GM12865 (cell line): ENCODE measurements around the gene RBM15.

Experiments
- DNase-seq: peaks from one replicate; pipeline ENCODE4 v3.0.0; 2010; ENCODE audit warnings: low read depth
- H3K4me3 ChIP-seq: 2 replicates; pipeline ENCODE4 v1.5.1; 2011; ENCODE audit warnings: mild to moderate bottlenecking, low read depth, low read length, control low read depth
- TF ChIP-seq, protein P1 (sequence below): IDR thresholded peaks from 2 replicates; pipeline ENCODE4 v1.5.1; 2011; ENCODE audit warnings: low read length, control low read depth, low read depth, inconsistent platforms; ENCODE audit not compliant: insufficient read depth; ENCODE audit errors: missing control alignments

RBM15 gene

GRCh38 chr1:110300412-110301085, 38.6 kb upstream of the RBM15 start:
- no peak overlapping the region for H3K4me3 ChIP-seq
- TF ChIP-seq, protein P1, sequence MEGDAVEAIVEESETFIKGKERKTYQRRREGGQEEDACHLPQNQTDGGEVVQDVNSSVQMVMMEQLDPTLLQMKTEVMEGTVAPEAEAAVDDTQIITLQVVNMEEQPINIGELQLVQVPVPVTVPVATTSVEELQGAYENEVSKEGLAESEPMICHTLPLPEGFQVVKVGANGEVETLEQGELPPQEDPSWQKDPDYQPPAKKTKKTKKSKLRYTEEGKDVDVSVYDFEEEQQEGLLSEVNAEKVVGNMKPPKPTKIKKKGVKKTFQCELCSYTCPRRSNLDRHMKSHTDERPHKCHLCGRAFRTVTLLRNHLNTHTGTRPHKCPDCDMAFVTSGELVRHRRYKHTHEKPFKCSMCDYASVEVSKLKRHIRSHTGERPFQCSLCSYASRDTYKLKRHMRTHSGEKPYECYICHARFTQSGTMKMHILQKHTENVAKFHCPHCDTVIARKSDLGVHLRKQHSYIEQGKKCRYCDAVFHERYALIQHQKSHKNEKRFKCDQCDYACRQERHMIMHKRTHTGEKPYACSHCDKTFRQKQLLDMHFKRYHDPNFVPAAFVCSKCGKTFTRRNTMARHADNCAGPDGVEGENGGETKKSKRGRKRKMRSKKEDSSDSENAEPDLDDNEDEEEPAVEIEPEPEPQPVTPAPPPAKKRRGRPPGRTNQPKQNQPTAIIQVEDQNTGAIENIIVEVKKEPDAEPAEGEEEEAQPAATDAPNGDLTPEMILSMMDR: no peak
- no peak for DNase-seq

GRCh38 chr1:110302836-110303235, 36.3 kb upstream of the RBM15 start:
- TF ChIP-seq, protein P1: no peak

DNA sequence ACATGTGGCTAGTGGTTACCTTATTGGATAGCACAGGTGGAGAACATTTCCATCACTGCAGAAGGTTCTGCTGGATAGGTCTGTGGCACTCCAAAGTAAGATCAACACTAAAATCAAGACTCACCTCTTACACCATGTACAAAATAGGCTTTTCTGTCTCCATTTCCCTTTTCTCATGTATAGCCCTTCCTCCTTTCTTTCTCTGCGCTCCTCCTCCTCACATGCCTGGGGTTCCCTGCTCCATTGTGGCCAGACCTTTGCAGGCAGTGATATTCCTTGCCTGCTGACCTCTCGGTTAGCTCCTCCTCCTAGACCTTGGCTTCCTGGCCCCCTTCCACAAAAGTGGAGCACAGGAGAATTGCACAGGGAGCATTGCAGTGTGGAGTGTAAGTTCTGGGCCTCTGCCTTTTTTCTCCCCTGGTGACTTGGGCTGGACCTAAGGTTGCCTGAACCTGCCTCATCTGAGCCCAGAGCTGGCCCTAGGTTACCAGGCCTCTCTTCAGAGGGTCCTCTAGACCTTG, 33.2 kb upstream of the RBM15 start:
- TF ChIP-seq, protein P1: no peak
- no peak for DNase-seq

More at GRCh38 chr1:110302836-110303235, 36.3 kb upstream of the RBM15 start:
- no peak for DNase-seq
- no peak overlapping the region for H3K4me3 ChIP-seq

DNA sequence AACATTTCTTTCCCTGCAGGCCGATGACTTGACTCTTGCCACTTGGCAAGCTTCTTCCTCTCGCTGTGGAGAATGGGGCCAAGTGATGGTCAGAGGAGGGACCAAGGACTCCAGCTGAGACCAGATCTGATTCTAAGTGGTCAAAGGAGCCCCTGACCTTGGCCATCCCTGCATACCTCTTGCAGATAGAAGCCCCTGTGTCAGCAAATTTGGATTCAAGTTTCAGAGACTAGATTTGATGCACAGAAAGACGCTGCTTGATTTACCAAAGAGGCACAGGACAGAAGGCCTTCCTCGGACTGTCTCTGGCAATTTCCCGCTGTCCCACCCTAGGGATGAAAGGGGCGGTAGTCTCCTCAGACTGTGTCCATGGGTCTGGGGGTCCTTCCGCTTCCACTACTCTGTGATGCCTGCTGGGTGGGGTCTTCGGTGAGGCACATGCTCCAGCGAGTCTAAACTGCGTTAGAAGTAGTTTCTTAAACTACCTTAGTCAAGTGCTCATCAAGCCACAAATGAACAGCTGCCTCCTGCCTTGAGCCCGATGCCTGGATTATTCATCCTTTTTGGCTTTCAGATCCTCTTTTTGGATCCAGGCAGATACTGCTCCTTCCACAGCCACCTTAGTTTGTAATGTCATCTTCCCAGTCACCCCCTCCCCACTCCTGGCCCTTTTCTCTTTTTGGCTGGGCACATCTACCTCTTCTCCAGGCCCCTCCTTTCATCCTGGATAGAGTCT, 31.8 kb upstream of the RBM15 start:
- DNase-seq: no peak
- no peak overlapping the region for H3K4me3 ChIP-seq
- TF ChIP-seq, protein P1: no peak

More for the DNA sequence above, 33.2 kb upstream of the RBM15 start:
- no peak overlapping the region for H3K4me3 ChIP-seq

GRCh38 chr1:110308247-110308646, 30.9 kb upstream of the RBM15 start:
- TF ChIP-seq, protein P1: no peak
- no peak for DNase-seq
- H3K4me3 ChIP-seq: no peak overlapping the region

GRCh38 chr1:110309139-110309538, 30.0 kb upstream of the RBM15 start:
- DNase-seq: no peak
- H3K4me3 ChIP-seq: no peak overlapping the region
- TF ChIP-seq, protein P1: no peak
